HepG2 (cell line): ENCODE data around the gene MRPS25. TPM values are rescaled to one million over a fixed set of nuclear protein-coding genes. Genes with fewer than 3 reads are reported as not detected.

Experiments
- GFI1 ChIP-seq: sonication (generic); formaldehyde crosslinking; IDR thresholded peaks from 2 replicates; pipeline ENCODE4 v1.5.0; 2020; ENCODE audit warnings: missing genetic modification reagents, mild to moderate bottlenecking, borderline replicate concordance
- GRHL1 ChIP-seq: sonication (generic); formaldehyde crosslinking; conservative IDR thresholded peaks from 2 replicates; pipeline ENCODE4 v1.8.0; 2022; ENCODE audit warnings: missing genetic modification reagents
- HINFP ChIP-seq: sonication (generic); formaldehyde crosslinking; IDR thresholded peaks from 2 replicates; pipeline ENCODE4 v1.4.0; 2020; ENCODE audit warnings: low read depth, mild to moderate bottlenecking, missing genetic modification reagents
- NFATC3 ChIP-seq: sonication (generic); formaldehyde crosslinking; IDR thresholded peaks from 2 replicates; pipeline ENCODE4 v1.5.1; 2020; ENCODE audit warnings: mild to moderate bottlenecking, missing genetic modification reagents
- SMC3 ChIP-seq: IDR thresholded peaks from 2 replicates; pipeline ENCODE4 v1.6.1; 2011; ENCODE audit warnings: low read length, improper control_type of control experiment
- ZBTB10 ChIP-seq: sonication (generic); formaldehyde crosslinking; IDR thresholded peaks from 2 replicates; pipeline ENCODE4 v1.4.0; 2020; ENCODE audit warnings: missing genetic modification reagents, borderline replicate concordance
- ZNF225 ChIP-seq: sonication (generic); formaldehyde crosslinking; IDR thresholded peaks from 2 replicates; pipeline ENCODE4 v1.4.0; 2020; ENCODE audit warnings: mild to moderate bottlenecking, missing genetic modification reagents
- ZSCAN22 ChIP-seq: sonication (generic); formaldehyde crosslinking; IDR thresholded peaks from 2 replicates; pipeline ENCODE4 v1.4.0; 2020; ENCODE audit warnings: mild to moderate bottlenecking, missing genetic modification reagents
- polyA plus RNA-seq, 8 experiments: library from polyadenylated mRNA; depleted of rRNA in 3 of 8; stranded (reverse) in 7 of 8; unstranded in 1 of 8; fragments of >200 nt; fragmentation: Illumina TruSeq in 4 of 8; extraction: Trizol in 4 of 8; gene quantifications; 2 replicates each; pipeline versions ENCODE4 v1.2.1 to v1.2.3, GENCODE V29; 2011 to 2016; ENCODE audit warnings: low read depth in 4 of 8, missing spikeins in 1 of 8, mixed read lengths in 1 of 8; ENCODE audit not compliant: insufficient read depth in 1 of 8
- total RNA-seq, 5 experiments: library from RNA; depleted of rRNA; stranded (reverse); fragments of >200 nt; fragmentation: Illumina TruSeq; extraction: Trizol; gene quantifications; 2 replicates each; pipeline ENCODE4 v1.2.3, GENCODE V29; 2016; ENCODE audit warnings: low read depth in 1 of 5

The MRPS25 gene
- total and polyA plus RNA-seq, 2 of the 13 experiments (the other 11 are each of a cell fraction or from before 2014, with no cell fraction given) = 60.1 to 74.3 TPM

- TF ChIP-seq GFI1 (no peak), NFATC3 (CRISPR knock-in tag) (no peak), ZNF225 (no peak), SMC3 (no peak), ZSCAN22 (no peak), ZBTB10 (CRISPR knock-in tag) (no peak), GRHL1 (no peak), HINFP (CRISPR knock-in tag) (no peak)
These were observed 55.9 kb downstream of the MRPS25 start (continued) for GRCh38 chr3:15009167-15009566.
